CD8-positive, alpha-beta memory T cell (primary cell): Measurements from ENCODE around the gene ZNF26. TPM values are rescaled to one million over a fixed set of nuclear protein-coding genes. Genes with fewer than 3 reads are reported as not detected.

ENCODE experiments used
- CTCF ChIA-PET: fragments of 350-600 bp; sonication (Branson Sonifier 250); formaldehyde crosslinking; loops from one replicate; lab custom pipeline; 2021; ENCODE audit warnings: antibody characterized with exemption; lab: Charles Lee
- POLR2A ChIA-PET: fragments of 350-600 bp; sonication (Branson Sonifier 250); formaldehyde crosslinking; loops from one replicate; lab custom pipeline; 2021; ENCODE audit warnings: antibody characterized with exemption; lab: Charles Lee
- DNase-seq, 5 donors: peaks; one replicate each; pipeline versions ENCODE4 v3.0.0 to v3.0.0-alpha.2; 2020 to 2022; ENCODE audit warnings: mixed read lengths in 1 of 5
- H3K27ac ChIP-seq: one replicate; pipeline ENCODE4 v1.7.0; 2013; ENCODE audit warnings: low read depth, mild to moderate bottlenecking, low read length, moderate library complexity
- H3K27me3 ChIP-seq: 2 replicates; pipeline ENCODE4 v1.7.0; 2013; ENCODE audit warnings: low read length, mild to moderate bottlenecking; ENCODE audit not compliant: insufficient read depth, poor library complexity, severe bottlenecking
- H3K36me3 ChIP-seq: 2 replicates; pipeline ENCODE4 v1.7.0; 2013; ENCODE audit warnings: mild to moderate bottlenecking, low read length, moderate library complexity; ENCODE audit not compliant: insufficient read depth
- H3K4me1 ChIP-seq: 2 replicates; pipeline ENCODE4 v1.7.0; 2013; ENCODE audit warnings: mild to moderate bottlenecking, low read length, moderate library complexity; ENCODE audit not compliant: insufficient read depth
- H3K4me3 ChIP-seq: 2 replicates; pipeline ENCODE4 v1.7.0; 2013; ENCODE audit warnings: mild to moderate bottlenecking, low read length
- H3K9me3 ChIP-seq: 2 replicates; pipeline ENCODE4 v1.7.0; 2013; ENCODE audit warnings: mild to moderate bottlenecking, low read length
- H3K27ac Mint-ChIP-seq, 8 donors: one replicate each; pipeline ENCODE4 v1.8.0; 2020 to 2021; ENCODE audit warnings: mixed read lengths in 8 of 8, mild to moderate bottlenecking in 6 of 8, inconsistent platforms in 3 of 8, moderate library complexity in 3 of 8
- H3K27me3 Mint-ChIP-seq, 2 donors: one replicate each; pipeline ENCODE4 v1.8.0; 2020 to 2021; ENCODE audit warnings: mixed read lengths in 2 of 2, mild to moderate bottlenecking in 1 of 2, moderate library complexity in 1 of 2
- H3K36me3 Mint-ChIP-seq, 3 donors: one replicate each; pipeline ENCODE4 v1.8.0; 2020 to 2021; ENCODE audit warnings: mixed read lengths in 3 of 3, inconsistent platforms in 1 of 3, mild to moderate bottlenecking in 1 of 3
- H3K4me1 Mint-ChIP-seq, 3 donors: one replicate each; pipeline ENCODE4 v1.8.0; 2020 to 2021; ENCODE audit warnings: mixed read lengths in 3 of 3, inconsistent platforms in 1 of 3, mild to moderate bottlenecking in 1 of 3
- H3K4me3 Mint-ChIP-seq, 7 donors: one replicate each; pipeline ENCODE4 v1.8.0; 2020 to 2021; ENCODE audit warnings: mixed read lengths in 7 of 7, mild to moderate bottlenecking in 6 of 7, moderate library complexity in 4 of 7, inconsistent platforms in 2 of 7
- H3K9me3 Mint-ChIP-seq, 5 donors: one replicate each; pipeline ENCODE4 v1.8.0; 2020 to 2022; ENCODE audit warnings: mixed read lengths in 5 of 5, mild to moderate bottlenecking in 3 of 5, moderate library complexity in 2 of 5, inconsistent platforms in 1 of 5
- polyA plus RNA-seq: library from polyadenylated mRNA; unstranded; fragments of 300-500 nt; fragmentation: Illumina TruSeq; gene quantifications from one replicate; pipeline ENCODE4 v1.2.3, GENCODE V29; 2021
- total RNA-seq, 2 experiments: library from RNA; stranded (reverse); gene quantifications; one replicate each; pipeline ENCODE4 v1.2.3, GENCODE V29; 2021

The ZNF26 gene
- total and polyA plus RNA-seq, 3 experiments from 2014 or later = 15.5 to 19.3 (median 16.5) TPM

DNA sequence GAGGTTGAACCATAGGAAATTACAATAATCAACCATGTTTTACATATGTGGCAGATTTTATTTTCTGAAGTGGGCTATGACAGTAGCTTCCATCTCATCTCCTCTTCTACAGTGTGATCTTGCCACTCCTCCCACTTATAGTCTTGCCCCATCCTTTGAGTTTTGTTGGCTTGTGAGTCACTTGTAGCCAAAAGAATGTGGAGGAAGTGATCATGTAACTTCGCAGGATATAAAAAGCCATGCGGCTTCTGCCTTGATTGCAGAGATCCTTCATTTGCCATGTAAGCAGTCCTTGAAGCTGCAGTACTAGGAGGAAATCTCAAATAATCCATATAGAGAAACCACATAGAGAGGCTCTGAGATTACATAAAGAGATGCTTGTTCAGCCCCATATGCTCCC, 37.4 kb downstream of the ZNF26 start:
- Mint-ChIP-seq H3K27ac (peak overlapping the region in 1 of 8 donors; percentile 77), H3K9me3 (peaks cover 46 to 78% (median 65%) of the 10 kb centered on the region in 5 donors), H3K4me1 (no peaks in the 10 kb centered on the region), H3K27me3 (no peaks in the 10 kb centered on the region), H3K36me3 (peaks cover 3 to 49% (median 13%) of the 10 kb centered on the region in 3 donors), H3K4me3 (no peak overlapping the region)
- CTCF ChIA-PET = no interaction called here
- peaks cover 51% of the 10 kb centered on the region for H3K9me3 ChIP-seq
- H3K36me3 ChIP-seq = no peaks in the 10 kb centered on the region
- no peaks in the 10 kb centered on the region for H3K4me1 ChIP-seq
- POLR2A ChIA-PET = no interaction called here
- no peak overlapping the region for H3K4me3 ChIP-seq
- no peaks in the 10 kb centered on the region for H3K27me3 ChIP-seq
- DNase-seq = no peak
- H3K27ac ChIP-seq = no peak overlapping the region

DNA sequence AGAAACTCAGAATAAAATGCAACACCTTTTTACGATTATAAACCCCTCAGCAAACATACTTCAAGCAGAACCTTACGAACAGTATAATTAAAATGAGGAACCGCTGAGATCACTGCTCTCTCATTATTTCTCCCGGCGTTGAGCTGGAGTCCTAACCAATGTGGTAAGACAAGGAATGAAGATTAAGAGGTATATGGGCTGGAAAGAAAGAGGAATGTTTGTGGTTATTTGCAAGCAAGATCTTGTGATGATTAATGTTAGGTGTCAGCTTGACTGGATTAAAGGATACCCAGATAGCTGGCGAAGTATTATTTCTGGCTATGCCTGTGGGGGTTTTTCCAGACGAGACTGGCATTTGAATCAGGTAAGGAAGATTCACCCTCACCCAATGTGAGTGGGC, 40.8 kb downstream of the ZNF26 start:
- Histone ChIP-seq H3K4me1 (no peaks in the 10 kb centered on the region), H3K4me3 (no peak overlapping the region), H3K27me3 (no peaks in the 10 kb centered on the region), H3K9me3 (peaks cover 43% of the 10 kb centered on the region), H3K27ac (no peak overlapping the region), H3K36me3 (no peaks in the 10 kb centered on the region)
- H3K27ac Mint-ChIP-seq = no peak overlapping the region
- no peaks in the 10 kb centered on the region for H3K27me3 Mint-ChIP-seq
- no peaks in the 10 kb centered on the region for H3K4me1 Mint-ChIP-seq
- peaks cover 34 to 70% (median 58%) of the 10 kb centered on the region in 5 donors for H3K9me3 Mint-ChIP-seq
- no peak overlapping the region for H3K4me3 Mint-ChIP-seq
- peaks cover 0 to 29% (median 2%) of the 10 kb centered on the region in 3 donors for H3K36me3 Mint-ChIP-seq
- POLR2A ChIA-PET = no interaction called here
- DNase-seq = no peak
- CTCF ChIA-PET = interaction anchor here (1.1 kb wide), 1 partner anchor 60 kb away, joined by 3 read pairs; no protein-coding TSS in a partner anchor

GRCh38 chr12:133037207-133038005, 51.2 kb downstream of the ZNF26 start, which contains the start of gene ZNF84:
Gene ZNF84, plus strand, starts transcription at chr12:133037509. Its CDS starts 3,959 bp downstream, at chr12:133041468.
- CTCF ChIA-PET = interaction anchor here (1.3 kb wide), 1 partner anchor 8 kb away, joined by 3 read pairs; no protein-coding TSS in a partner anchor
- POLR2A ChIA-PET = interaction anchor here (0.5 to 2.0 kb wide), 4 partner anchors 43 to 95 kb away, joined by 3 to 8 read pairs (median 5); partner anchors contain the start of genes ZNF26 and ZNF891
- H3K4me1 Mint-ChIP-seq = peaks cover 15 to 34% (median 25%) of the 10 kb centered on the region in 3 donors
- Histone ChIP-seq H3K4me3 (peak within 1 kb of the TSS; percentile 64), H3K4me1 (peaks cover 7% of the 10 kb centered on the region), H3K27ac (peak within 1 kb of the TSS; percentile 83), H3K27me3 (no peaks in the 10 kb centered on the region), H3K9me3 (peaks cover 35% of the 10 kb centered on the region), H3K36me3 (peaks cover 21% of the 10 kb centered on the region)
- H3K4me3 Mint-ChIP-seq = peak within 1 kb of the TSS; percentile 91 to 98 (median 94)
- H3K9me3 Mint-ChIP-seq = peaks cover 58 to 80% (median 74%) of the 10 kb centered on the region in 5 donors
- H3K27me3 Mint-ChIP-seq = peaks cover 10 to 11% of the 10 kb centered on the region in 2 donors
- peak within 1 kb of the TSS; percentile 87 to 98 (median 95) for H3K27ac Mint-ChIP-seq
- peak; percentile 93 to 99 (median 96) for DNase-seq
- H3K36me3 Mint-ChIP-seq = peaks cover 21 to 57% (median 40%) of the 10 kb centered on the region in 3 donors

DNA sequence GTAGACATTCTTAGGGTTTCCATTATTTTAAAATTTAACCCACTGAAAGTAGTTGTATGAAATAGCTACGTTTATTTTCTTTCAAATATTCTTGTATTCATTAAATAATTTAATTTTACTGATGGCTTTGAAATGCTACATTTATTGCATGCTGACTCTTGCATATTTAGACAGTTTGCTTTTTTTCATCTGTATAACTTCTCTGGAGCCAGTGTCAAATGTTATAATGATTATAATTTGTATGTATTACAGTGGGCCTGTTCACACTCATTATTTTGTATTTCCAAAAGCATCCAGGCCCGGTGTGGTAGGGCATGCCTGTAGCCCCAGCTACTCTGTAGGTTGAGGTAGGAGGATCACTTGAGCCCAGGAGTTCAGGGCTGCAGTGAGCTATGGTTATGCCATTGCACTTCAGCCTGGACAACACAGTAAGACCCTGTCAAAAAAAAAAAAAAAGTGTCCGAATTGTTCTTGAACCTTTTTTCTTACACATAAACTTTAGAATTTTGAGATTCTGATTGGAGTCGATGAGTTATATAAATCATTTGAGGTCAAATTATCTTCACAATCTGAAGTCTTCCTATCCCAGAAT, 52.0 kb downstream of the ZNF26 start:
- Histone ChIP-seq H3K9me3 (peaks cover 43% of the 10 kb centered on the region), H3K4me3 (peak overlapping the region; percentile 64), H3K27me3 (no peaks in the 10 kb centered on the region), H3K36me3 (peaks cover 28% of the 10 kb centered on the region), H3K4me1 (peaks cover 7% of the 10 kb centered on the region), H3K27ac (peak overlapping the region; percentile 83)
- peak overlapping the region; percentile 91 to 98 (median 94) for H3K4me3 Mint-ChIP-seq
- peaks cover 10 to 11% of the 10 kb centered on the region in 2 donors for H3K27me3 Mint-ChIP-seq
- H3K36me3 Mint-ChIP-seq = peaks cover 27 to 64% (median 48%) of the 10 kb centered on the region in 3 donors
- peaks cover 61 to 80% (median 78%) of the 10 kb centered on the region in 5 donors for H3K9me3 Mint-ChIP-seq
- peak overlapping the region in 7 of 8 donors; percentile 81 to 98 (median 95) for H3K27ac Mint-ChIP-seq
- ChIA-PET POLR2A (interaction anchor here (0.5 to 2.0 kb wide), 5 partner anchors 42 to 131 kb away, joined by 3 to 8 read pairs (median 5); partner anchors contain the start of genes ZNF26 and ZNF891), CTCF (no interaction called here)
- H3K4me1 Mint-ChIP-seq = peaks cover 16 to 34% (median 25%) of the 10 kb centered on the region in 3 donors
- DNase-seq = no peak

DNA sequence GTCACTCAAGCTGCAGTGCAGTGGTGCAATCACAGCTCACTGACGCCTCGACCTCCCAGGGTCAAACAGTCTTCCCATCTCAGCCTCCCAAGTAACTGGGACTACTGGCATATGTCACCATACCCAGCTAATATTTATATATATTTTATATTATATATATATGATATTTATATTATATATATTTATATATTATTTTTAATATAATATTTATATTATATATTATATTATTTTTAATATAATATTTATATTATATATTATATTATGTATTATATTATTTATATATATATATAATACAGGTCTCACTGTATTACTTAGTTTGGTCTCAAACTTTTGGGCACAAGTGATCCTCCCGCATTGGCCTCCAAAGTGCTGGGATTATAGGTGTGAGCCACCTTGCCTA, 60.5 kb downstream of the ZNF26 start:
- Histone ChIP-seq H3K4me3 (no peak overlapping the region), H3K27me3 (no peaks in the 10 kb centered on the region), H3K9me3 (peaks cover 84% of the 10 kb centered on the region), H3K36me3 (peaks cover 77% of the 10 kb centered on the region), H3K4me1 (no peaks in the 10 kb centered on the region), H3K27ac (no peak overlapping the region)
- peaks cover 0 to 4% (median 4%) of the 10 kb centered on the region in 3 donors for H3K4me1 Mint-ChIP-seq
- peaks cover 73 to 95% (median 91%) of the 10 kb centered on the region in 3 donors for H3K36me3 Mint-ChIP-seq
- no peak for DNase-seq
- H3K27ac Mint-ChIP-seq = no peak overlapping the region
- H3K9me3 Mint-ChIP-seq = peaks cover 57 to 97% (median 97%) of the 10 kb centered on the region in 5 donors
- ChIA-PET POLR2A (no interaction called here), CTCF (no interaction called here)
- no peaks in the 10 kb centered on the region for H3K27me3 Mint-ChIP-seq
- H3K4me3 Mint-ChIP-seq = no peak overlapping the region

DNA sequence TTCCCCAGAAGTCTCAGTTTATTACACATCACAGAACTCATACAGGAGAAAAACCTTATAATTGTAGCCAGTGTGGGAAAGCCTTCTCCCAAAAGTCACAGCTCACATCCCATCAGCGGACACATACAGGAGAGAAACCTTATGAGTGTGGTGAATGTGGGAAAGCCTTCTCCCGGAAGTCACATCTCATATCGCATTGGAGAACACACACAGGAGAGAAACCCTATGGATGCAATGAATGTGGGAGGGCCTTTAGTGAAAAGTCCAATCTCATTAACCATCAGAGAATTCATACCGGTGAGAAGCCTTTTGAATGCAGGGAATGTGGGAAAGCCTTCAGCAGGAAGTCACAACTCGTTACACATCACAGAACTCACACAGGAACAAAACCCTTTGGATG, 71.3 kb downstream of the ZNF26 start:
- no peak overlapping the region for H3K4me3 Mint-ChIP-seq
- H3K4me1 Mint-ChIP-seq = no peaks in the 10 kb centered on the region
- no peaks in the 10 kb centered on the region for H3K4me1 ChIP-seq
- peaks cover 29% of the 10 kb centered on the region for H3K36me3 ChIP-seq
- ChIA-PET CTCF (interaction anchor here (1.0 kb wide), 1 partner anchor 45 kb away, joined by 3 read pairs; no protein-coding TSS in a partner anchor), POLR2A (no interaction called here)
- peaks cover 74% of the 10 kb centered on the region for H3K9me3 ChIP-seq
- H3K27me3 Mint-ChIP-seq = no peaks in the 10 kb centered on the region
- DNase-seq = no peak
- H3K9me3 Mint-ChIP-seq = peaks cover 28 to 96% (median 93%) of the 10 kb centered on the region in 5 donors
- H3K27ac Mint-ChIP-seq = no peak overlapping the region
- peaks cover 24 to 64% (median 59%) of the 10 kb centered on the region in 3 donors for H3K36me3 Mint-ChIP-seq
- H3K27me3 ChIP-seq = no peaks in the 10 kb centered on the region
- peak overlapping the region; percentile 13 for H3K4me3 ChIP-seq
- no peak overlapping the region for H3K27ac ChIP-seq

DNA sequence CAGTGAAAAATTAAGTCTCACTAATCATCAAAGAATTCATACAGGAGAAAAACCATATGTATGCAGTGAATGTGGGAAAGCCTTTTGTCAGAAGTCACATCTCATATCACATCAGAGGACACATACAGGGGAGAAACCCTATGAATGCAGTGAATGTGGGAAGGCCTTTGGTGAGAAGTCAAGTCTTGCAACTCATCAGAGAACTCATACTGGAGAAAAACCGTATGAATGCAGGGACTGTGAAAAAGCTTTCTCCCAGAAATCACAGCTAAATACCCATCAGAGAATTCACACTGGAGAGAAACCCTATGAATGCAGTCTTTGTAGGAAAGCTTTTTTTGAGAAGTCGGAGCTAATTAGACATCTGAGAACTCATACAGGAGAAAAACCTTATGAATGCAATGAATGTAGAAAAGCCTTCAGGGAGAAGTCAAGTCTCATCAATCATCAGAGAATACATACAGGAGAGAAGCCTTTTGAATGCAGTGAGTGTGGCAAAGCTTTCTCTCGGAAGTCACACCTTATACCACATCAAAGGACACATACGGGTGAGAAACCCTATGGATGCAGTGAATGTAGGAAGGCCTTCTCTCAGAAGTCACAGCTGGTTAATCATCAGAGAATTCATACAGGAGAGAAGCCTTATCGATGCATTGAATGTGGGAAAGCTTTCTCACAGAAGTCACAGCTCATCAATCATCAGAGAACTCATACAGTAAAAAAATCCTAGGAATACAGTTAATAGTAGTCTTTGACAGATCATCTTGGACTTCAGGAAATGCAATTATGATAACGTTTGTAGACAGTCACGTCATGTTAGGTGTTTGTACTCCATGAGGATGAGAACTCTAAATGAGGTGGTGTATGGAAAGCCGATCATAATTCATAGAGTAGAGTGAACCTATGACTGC, 72.3 kb downstream of the ZNF26 start:
- H3K9me3 Mint-ChIP-seq = peaks cover 26 to 96% (median 93%) of the 10 kb centered on the region in 5 donors
- CTCF ChIA-PET = interaction anchor here (1.0 kb wide), 1 partner anchor 44 kb away, joined by 3 read pairs; no protein-coding TSS in a partner anchor
- no peak for DNase-seq
- no peaks in the 10 kb centered on the region for H3K27me3 Mint-ChIP-seq
- H3K4me1 Mint-ChIP-seq = no peaks in the 10 kb centered on the region
- H3K27ac Mint-ChIP-seq = peak overlapping the region in 1 of 8 donors; percentile 45
- POLR2A ChIA-PET = no interaction called here
- peaks cover 18 to 62% (median 58%) of the 10 kb centered on the region in 3 donors for H3K36me3 Mint-ChIP-seq
- Histone ChIP-seq H3K9me3 (peaks cover 78% of the 10 kb centered on the region), H3K4me3 (peak overlapping the region; percentile 13), H3K36me3 (peaks cover 20% of the 10 kb centered on the region), H3K27me3 (no peaks in the 10 kb centered on the region), H3K4me1 (no peaks in the 10 kb centered on the region), H3K27ac (no peak overlapping the region)
- no peak overlapping the region for H3K4me3 Mint-ChIP-seq
